Glomerular endothelial cell (primary cell): ENCODE measurements around the gene KRTAP10-1. TPM values are rescaled to one million over a fixed set of nuclear protein-coding genes. Genes with fewer than 3 reads are reported as not detected.

Experiments
- DNase-seq: peaks from one replicate; pipeline ENCODE4 v3.0.0-alpha.2; 2011; ENCODE audit warnings: low read depth, low spot score; ENCODE audit errors: extremely low read depth
- total RNA-seq: library from RNA; depleted of rRNA; stranded (reverse); fragments of >200 nt; gene quantifications from 2 replicates; pipeline ENCODE4 v1.2.3, GENCODE V29; 2015

The KRTAP10-1 gene
- total RNA-seq, 1 donor from 2014 or later = not detected

- no peak for DNase-seq
These were observed 9.6 kb downstream of the KRTAP10-1 start for GRCh38 chr21:44530221-44530902.

GRCh38 chr21:44529503-44530125 lies 10.4 kb downstream of the KRTAP10-1 start:
- no peak for DNase-seq

DNA sequence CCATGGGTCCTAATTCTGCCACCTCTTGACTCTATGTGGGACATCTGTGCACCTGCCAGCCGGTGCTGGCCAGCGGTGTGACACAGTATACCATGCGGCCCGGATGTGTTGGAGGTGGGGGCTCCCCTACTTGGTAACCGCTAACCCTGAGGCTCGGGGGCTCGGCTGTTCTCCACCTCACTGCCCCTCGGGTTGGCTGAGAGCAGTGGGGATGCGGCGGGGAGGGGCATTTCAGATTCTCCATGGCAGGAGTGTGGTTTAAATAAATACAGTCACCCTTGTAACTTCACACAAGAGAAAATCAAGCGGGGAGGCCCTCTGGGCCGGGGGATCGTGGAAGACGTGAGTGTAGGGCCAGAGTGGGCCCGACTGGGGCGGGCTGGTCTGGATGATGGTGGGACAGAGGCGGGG lies 11.0 kb downstream of the KRTAP10-1 start:
- no peak for DNase-seq

DNA sequence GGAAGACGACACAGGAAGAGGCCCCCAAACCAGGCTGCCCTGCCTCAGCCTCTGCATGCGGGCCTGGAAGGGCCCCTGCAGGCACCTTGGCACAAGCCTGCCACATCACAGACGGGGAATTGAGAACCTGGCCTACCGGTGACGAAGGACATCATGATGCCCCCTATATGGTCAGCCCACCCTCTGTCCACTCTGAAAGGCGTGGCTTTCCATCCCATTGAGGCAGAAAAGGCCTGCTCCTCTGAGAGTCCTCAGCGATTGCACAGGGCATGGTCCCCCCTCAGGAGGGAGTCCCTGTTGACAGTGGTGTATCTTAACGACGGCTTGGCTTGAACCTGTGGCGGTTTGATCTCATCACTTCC lies 11.4 kb downstream of the KRTAP10-1 start:
- DNase-seq = no peak

- DNase-seq = no peak
These were observed 11.9 kb downstream of the KRTAP10-1 start for GRCh38 chr21:44527983-44528633.

DNA sequence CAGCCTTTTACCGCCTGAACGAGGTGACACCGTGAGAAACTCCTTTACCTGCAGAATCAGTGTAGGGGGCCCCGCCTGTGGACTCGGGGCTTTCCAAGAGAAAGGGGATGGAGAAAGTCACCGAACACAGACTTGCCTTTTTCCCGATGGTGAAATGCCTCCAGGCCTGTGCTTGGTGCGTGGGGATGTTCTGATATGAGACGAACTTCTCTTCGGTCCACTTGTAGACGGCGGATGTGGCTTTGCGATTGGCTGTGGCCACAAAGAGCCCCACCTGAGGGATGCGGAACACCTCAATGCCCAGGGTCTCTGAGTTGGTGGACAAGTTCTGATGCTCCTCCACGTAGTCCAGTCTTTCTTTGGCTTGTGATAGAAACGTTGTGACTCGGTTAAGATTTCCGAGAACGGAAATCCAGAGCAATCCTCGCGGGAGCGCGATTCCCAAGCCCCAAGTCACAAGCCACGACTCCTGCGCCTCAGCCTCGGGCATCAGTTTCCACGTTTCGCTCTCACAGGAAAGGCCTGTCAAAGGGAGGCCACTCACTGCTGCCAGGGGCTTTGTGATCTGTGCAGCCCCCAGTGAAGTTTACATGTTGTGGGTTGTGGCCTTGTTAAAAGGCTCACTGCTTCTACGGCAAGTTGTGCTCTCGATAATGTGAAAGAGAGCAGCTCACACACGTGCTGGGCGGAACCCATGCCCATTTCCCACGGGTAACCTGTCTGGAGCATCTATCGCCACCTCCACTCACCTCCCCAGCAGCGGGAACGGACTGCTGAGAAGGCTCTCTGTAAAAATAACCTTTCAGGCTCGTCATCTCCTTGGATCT lies 12.6 kb downstream of the KRTAP10-1 start:
- DNase-seq = no peak

DNA sequence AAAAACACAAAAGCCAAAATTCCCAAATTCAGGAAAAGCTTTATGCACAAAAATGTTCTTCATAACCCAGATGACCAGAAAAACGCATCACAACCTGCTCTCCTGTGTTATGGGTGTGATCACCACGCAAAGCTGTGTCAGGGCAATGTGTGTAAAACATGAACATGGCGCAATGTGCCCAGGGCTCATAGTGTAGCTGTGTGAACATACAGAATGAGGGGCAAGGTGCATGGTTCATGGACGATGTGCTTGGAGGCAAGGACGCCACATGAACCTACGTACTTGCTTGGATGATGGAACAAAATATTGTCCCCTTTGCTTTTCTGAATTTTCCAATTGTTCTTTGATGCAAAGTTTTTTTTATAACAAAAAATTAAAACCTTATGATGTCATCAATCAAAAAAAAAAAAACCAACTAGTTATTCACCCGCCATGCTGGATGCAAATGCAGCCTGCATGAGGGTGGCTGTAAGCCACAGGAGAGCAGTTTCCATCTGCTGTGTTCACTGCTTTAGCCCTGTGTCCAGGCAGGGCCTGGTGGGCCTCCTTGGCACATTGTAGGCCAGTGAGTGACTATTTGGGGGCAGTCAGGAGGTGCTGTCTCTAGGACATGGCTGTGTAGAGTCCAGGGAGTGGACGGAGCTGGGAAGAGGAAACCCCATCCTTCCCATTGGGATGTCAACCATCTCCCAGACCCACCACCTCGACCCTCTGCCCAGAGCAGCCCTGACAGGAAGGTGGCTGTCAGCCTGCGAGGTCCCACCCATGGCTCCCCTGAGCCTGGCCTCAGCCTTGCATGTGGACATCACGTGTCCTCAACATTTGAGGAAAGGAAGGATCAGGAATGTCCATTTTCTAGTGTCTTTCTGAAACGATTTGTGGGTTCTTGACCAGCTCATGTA lies 13.6 kb downstream of the KRTAP10-1 start:
- no peak for DNase-seq

DNA sequence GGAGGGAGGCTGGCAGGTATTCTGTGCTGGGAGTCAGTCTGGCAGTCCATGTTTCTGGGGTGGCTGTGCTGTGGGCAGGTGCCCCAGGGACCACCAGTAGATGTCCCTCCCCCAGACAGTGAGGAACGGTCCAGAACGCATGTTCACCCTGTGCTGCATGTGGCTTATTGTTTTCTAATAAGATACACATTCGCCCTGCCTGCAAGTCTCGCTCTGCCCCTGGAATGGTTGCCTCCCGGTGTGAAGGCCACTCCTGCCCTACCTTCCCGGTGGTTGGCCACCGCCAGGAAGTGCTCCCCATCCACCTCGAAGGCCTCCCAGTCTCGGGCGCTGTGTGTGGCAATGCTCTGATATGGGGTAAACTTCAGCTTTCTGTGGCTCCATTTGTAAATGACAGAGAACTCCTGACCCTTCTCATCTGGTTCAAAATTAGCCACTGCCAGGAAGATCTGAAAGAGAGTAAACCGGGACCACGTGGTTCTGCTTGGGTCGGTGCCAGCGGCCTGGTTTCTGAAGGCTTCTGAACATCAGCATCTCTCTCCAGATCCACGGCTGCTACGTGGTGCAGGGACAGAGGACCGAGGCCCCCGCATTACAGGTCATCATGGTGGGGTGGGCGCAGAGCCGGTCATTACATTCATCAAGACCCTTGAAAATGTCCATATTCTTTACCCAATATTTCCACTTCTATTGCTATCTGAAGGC lies 14.5 kb downstream of the KRTAP10-1 start:
- DNase-seq = no peak

GRCh38 chr21:44524414-44525371 lies 15.3 kb downstream of the KRTAP10-1 start:
- DNase-seq = no peak

DNA sequence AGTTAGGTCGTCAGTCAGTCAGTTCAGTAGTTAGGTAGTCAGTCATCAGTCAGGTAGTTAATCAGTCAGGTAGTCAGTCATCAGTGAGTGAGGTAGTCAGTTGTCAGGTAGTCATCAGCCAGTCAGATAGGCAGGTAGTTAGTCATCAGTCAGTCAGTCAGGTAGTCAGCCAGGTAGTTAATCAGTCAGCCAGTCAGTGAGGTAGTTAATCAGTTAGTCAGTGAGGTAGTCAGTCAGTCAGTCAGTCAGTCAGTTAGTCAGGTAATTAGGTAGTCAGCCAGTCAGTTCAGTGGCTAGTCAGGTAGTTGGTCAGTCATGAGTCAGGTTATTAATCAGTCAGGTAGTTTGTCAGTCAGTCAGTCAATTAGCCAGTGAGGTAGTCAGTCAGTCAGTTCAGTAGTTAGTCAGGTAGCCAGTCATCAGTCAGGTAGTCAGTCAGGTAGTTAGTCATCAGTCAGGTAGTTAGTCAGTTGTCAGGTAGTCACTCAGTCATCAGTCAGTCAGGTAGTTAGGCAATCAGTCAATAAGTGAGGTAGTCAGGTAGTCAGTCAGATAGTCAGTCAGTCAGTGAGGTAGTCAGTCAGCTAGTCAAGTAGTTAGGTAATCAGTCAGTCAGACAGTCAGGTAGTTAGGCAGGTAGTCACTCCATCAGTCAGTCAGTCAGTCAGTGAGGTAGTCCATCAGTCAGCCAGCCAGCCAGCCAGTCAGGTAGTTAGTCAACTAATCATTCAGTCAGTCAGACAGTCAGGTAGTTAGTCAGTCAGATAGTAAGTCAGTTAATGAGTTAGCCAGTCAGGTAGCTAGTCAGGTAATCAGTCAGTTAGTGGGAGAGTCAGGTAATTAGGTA lies 16.2 kb downstream of the KRTAP10-1 start:
- DNase-seq = no peak

DNA sequence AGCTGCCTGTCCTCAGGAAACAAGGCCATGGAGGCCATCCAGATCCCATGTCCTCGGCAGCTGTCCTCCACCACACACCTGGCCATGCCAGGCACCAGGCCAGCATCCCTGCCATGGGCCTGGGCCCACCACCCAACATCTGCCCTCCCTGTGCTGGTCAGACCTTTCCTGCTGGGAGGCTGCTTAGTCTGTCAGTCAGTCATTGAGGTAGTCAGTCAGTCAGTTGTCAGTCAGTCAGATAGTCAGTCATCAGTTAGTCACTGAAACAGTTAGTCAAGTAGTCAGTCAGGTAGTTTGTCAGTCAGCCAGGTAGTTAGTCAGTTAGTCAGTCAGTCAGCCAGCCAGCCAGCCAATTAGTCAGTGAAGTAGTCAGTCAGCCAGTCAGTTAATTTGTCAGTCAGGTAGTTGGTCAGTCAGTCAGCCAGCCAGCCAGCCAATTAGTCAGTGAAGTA lies 17.2 kb downstream of the KRTAP10-1 start:
- DNase-seq = no peak

GRCh38 chr21:44521928-44522752 lies 17.9 kb downstream of the KRTAP10-1 start:
- no peak for DNase-seq

DNA sequence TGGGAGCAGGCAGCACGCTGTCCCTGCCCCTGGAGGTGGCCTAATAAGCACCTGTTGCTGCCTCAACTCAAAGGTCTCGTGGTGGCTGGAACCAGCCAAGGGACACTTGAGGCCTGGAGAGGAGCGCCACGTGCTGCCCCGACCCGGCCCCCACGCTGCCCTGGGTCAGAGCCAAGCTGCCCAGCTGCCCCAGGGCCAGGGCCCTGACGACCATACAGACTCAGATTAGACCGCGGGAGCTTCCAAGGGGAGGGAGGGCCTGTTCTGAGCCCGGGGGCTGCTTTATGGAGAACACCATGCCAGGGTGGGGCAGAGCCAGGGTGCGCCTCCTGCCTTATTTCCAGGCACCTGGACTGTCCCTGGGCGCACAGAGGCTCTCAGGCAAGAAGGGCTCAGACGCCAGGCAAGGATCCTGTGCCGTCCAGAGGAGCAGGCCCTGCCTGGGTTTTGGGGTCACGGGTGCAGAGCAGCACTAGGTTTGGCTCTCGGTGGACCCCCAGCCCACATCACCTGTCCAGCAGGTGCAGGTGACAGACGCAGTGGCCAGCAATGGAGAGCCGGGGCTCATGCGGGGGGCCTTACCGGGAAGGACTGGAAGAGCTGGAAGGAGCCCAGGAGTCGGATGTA lies 18.6 kb downstream of the KRTAP10-1 start:
- no peak for DNase-seq

DNA sequence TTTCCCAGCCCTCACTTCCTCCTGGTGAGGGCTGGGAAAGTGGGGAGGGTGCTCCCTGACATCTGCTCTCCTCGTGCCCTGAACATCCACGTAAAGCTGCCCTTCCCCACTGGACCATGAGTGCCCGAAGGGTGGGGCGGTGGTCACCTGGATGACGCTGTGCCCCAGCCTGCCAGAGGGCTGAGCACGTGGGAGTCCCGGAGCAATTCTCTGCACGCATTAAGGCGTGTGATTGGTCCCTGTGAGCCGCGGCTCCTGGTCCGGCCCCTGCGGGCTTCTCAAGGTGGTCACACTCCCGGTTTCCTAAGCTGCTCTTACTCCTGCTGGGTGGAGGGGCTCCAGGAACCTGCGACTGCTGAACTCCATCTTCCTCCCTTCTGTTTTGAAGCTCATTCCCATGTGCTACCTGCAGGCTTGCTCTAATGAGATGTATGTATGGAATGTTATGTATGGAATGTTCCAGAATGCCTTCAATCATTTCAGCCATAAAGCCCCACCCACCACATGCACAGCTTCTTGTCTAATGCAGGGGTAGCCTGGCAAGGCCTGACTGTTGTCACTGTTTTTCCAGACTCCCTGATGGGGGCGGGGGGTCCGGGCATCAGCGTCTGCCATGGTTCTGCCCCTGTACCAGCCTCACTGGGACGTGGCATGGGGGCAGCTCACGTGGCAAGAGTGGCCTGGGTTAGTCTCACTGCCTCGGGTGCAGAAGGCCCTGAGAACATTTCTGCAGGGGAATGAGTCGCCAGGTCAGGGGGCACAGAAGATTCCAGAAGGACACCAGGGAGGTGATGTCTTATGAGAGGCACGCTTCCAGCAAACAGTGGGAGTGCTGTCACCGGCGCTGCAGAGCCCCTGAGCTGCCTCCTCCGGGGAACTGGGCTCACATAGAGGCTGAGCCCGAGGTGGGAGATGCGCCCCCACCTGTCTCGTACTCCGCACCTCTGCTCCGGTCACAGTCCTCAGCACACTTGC lies 19.4 kb downstream of the KRTAP10-1 start:
- DNase-seq = no peak
